Body of pancreas (tissue), 4 donors: Measurements from ENCODE around the gene ADGRD1.

Experiments used
- POLR2A ChIP-seq, 3 donors: fragments of 450-650 bp; IDR thresholded peaks; one replicate each; pipeline ENCODE4 v1.6.1; 2016; ENCODE audit warnings: antibody characterized with exemption in 3 of 3, mild to moderate bottlenecking in 2 of 3
- TF ChIP-seq, protein P1 (sequence below), 7 experiments: fragments of 450-650 bp in 4 of 7; fragments of 200-600 bp in 3 of 7; sonication (generic) in 3 of 7; IDR thresholded peaks; one replicate each; pipeline ENCODE4 v1.5.1; 2016 to 2019; ENCODE audit warnings: antibody characterized with exemption in 7 of 7

DNA sequence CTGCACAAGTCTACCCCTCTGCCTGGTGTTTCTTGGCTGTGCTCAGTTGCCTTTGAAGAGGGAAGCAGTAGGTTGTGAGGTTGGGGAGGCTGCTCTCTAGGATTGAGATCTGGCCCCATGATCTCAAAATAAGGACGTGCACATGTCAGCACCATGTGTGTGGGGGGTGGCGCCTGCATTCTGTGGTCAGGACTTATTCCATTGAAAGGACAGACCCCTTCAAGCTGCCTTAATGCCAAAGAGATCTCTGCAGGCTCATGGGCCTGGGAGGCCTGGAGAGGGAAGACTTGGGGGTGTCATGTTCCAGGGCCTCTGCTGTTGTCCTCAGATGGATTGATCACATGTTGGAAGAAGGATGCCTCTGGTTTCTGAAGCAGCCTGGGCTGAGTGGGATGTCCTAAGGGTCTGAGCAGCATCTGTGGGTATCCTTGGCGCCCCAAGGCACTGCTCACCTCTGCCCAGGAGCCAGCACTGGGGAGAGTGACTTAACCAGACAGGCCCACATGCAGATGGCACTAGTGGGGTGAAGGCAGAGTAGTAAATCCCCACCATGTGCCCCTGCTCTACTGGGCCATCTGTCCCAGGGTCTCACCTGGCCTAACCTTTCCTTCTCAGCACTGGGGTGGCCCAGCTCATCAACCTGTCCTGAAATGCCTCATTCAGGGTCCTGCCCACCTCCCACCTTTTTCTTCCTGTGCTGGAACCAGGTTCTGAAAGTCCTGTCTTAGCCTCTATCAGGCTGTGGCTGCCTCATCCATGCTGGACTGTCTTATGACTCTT lies 118.9 kb downstream of the ADGRD1 start:
- TF ChIP-seq POLR2A (IDR thresholded peaks at IDR 0.05): no peak
- TF ChIP-seq, protein P1, sequence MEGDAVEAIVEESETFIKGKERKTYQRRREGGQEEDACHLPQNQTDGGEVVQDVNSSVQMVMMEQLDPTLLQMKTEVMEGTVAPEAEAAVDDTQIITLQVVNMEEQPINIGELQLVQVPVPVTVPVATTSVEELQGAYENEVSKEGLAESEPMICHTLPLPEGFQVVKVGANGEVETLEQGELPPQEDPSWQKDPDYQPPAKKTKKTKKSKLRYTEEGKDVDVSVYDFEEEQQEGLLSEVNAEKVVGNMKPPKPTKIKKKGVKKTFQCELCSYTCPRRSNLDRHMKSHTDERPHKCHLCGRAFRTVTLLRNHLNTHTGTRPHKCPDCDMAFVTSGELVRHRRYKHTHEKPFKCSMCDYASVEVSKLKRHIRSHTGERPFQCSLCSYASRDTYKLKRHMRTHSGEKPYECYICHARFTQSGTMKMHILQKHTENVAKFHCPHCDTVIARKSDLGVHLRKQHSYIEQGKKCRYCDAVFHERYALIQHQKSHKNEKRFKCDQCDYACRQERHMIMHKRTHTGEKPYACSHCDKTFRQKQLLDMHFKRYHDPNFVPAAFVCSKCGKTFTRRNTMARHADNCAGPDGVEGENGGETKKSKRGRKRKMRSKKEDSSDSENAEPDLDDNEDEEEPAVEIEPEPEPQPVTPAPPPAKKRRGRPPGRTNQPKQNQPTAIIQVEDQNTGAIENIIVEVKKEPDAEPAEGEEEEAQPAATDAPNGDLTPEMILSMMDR (IDR thresholded peaks at IDR 0.05): no peak
